Endothelial cell of umbilical vein (primary cell): Measurements from ENCODE around the gene RAB8A. TPM values are rescaled to one million over a fixed set of nuclear protein-coding genes. Genes with fewer than 3 reads are reported as not detected.

Experiments used
- BruUV-seq: library from RNA; stranded (reverse); fragments of 400-500 nt; replicated peaks from 2 replicates; lab custom pipeline; 2021; lab: Mats Ljungman, UMichigan
- CTCF ChIA-PET: fragments of 300-600, 350-600 bp; sonication (Branson Sonifier 250); formaldehyde crosslinking; loops from one replicate; lab custom pipeline; 2021; ENCODE audit warnings: antibody characterized with exemption, inconsistent platforms; lab: Charles Lee
- POLR2A ChIA-PET: fragments of 300-600, 350-600 bp; sonication (Branson Sonifier 250); formaldehyde crosslinking; loops from one replicate; lab custom pipeline; 2021; ENCODE audit warnings: antibody characterized with exemption, inconsistent platforms; lab: Charles Lee
- DNase-seq: peaks from one replicate; pipeline ENCODE4 v3.0.0-alpha.2; 2011; ENCODE audit warnings: low read depth, low spot score
- FAIRE-seq: peaks from 2 replicates; lab custom pipeline; 2011; peaks lifted over from hg19 to GRCh38; lab: Jason Lieb, UNC
- H2AFZ ChIP-seq: 2 replicates; pipeline ENCODE4 v1.6.0; 2012; ENCODE audit warnings: low read depth, low read length, control low read depth, inconsistent platforms
- H3K27ac ChIP-seq: 2 replicates; pipeline ENCODE4 v1.5.1; 2011; ENCODE audit warnings: low read depth, mild to moderate bottlenecking, control low read depth, low read length, moderate library complexity; ENCODE audit not compliant: insufficient read depth
- H3K27me3 ChIP-seq, 2 experiments: 2 replicates each; pipeline versions ENCODE4 v1.6.0 to v1.6.1; 2011; ENCODE audit warnings: low read length in 2 of 2, mixed read lengths in 1 of 2; ENCODE audit not compliant: control insufficient read depth in 2 of 2, insufficient read depth in 2 of 2
- H3K36me3 ChIP-seq, 2 experiments: 2 replicates in 1 of 2; 3 replicates in 1 of 2; pipeline ENCODE4 v1.5.1; 2011; ENCODE audit warnings: low read length in 2 of 2, mild to moderate bottlenecking in 1 of 2, moderate library complexity in 1 of 2; ENCODE audit not compliant: control insufficient read depth in 2 of 2, insufficient read depth in 2 of 2; ENCODE audit errors: extremely low read depth in 1 of 2
- H3K4me1 ChIP-seq: 3 replicates; pipeline ENCODE4 v1.5.1; 2011; ENCODE audit warnings: mild to moderate bottlenecking, low read length; ENCODE audit not compliant: control insufficient read depth, insufficient read depth; ENCODE audit errors: extremely low read depth
- H3K4me2 ChIP-seq: 2 replicates; pipeline ENCODE4 v1.6.1; 2011; ENCODE audit warnings: low read length, control low read depth, mixed read lengths; ENCODE audit not compliant: insufficient read depth
- H3K4me3 ChIP-seq, 3 experiments: fragments of 200-600 bp in 1 of 3; sonication (generic), shearing (Covaris generic) in 1 of 3; replicated peaks in 1 of 3; 2 replicates each; pipeline ENCODE4 v1.5.1; 2011 to 2016; ENCODE audit warnings: control low read depth in 3 of 3, low read length in 3 of 3, mild to moderate bottlenecking in 2 of 3, inconsistent platforms in 1 of 3, low read depth in 1 of 3, moderate library complexity in 1 of 3; ENCODE audit not compliant: insufficient read depth in 1 of 3
- H3K79me2 ChIP-seq: 2 replicates; pipeline ENCODE4 v1.6.0; 2012; ENCODE audit warnings: low read length, inconsistent platforms; ENCODE audit not compliant: control insufficient read depth, insufficient read depth
- H3K9ac ChIP-seq: replicated peaks from 2 replicates; pipeline ENCODE3; 2011; ENCODE audit warnings: low read length, control low read depth; ENCODE audit not compliant: insufficient read depth; ENCODE audit errors: extremely low read depth
- H3K9me1 ChIP-seq: replicated peaks from 3 replicates; pipeline ENCODE4 v1.6.0; 2011; ENCODE audit warnings: mild to moderate bottlenecking, low read length; ENCODE audit not compliant: control insufficient read depth, insufficient read depth; ENCODE audit errors: extremely low read depth
- H3K9me3 ChIP-seq: replicated peaks from 2 replicates; pipeline ENCODE4 v1.5.1; 2012; ENCODE audit warnings: low read length, inconsistent platforms; ENCODE audit not compliant: control insufficient read depth, insufficient read depth
- H4K20me1 ChIP-seq: replicated peaks from 2 replicates; pipeline ENCODE3; 2011; ENCODE audit warnings: mild to moderate bottlenecking, low read length; ENCODE audit not compliant: control insufficient read depth, insufficient read depth; ENCODE audit errors: extremely low read depth
- EZH2 ChIP-seq: IDR thresholded peaks from 2 replicates; pipeline ENCODE4 v1.6.1; 2012; ENCODE audit warnings: borderline replicate concordance, low read depth, mild to moderate bottlenecking, moderate library complexity, low read length, inconsistent platforms; ENCODE audit not compliant: severe bottlenecking
- FOS ChIP-seq: IDR thresholded peaks from 2 replicates; pipeline ENCODE4 v1.6.1; 2011; ENCODE audit warnings: mild to moderate bottlenecking, low read length, moderate library complexity, borderline replicate concordance; ENCODE audit not compliant: insufficient read depth
- GATA2 ChIP-seq: IDR thresholded peaks from 2 replicates; pipeline ENCODE4 v1.7.0; 2011; ENCODE audit warnings: low read depth, mild to moderate bottlenecking, moderate library complexity, mixed read lengths, low read length; ENCODE audit not compliant: insufficient read length, insufficient read depth
- JUN ChIP-seq: IDR thresholded peaks from 2 replicates; pipeline ENCODE4 v1.6.1; 2011; ENCODE audit warnings: borderline replicate concordance, low read depth; ENCODE audit not compliant: insufficient read length, insufficient read depth
- MYC ChIP-seq: IDR thresholded peaks from one replicate; pipeline ENCODE4 v1.6.1; 2011; ENCODE audit warnings: mild to moderate bottlenecking, low read depth, low read length
- POLR2A ChIP-seq: IDR thresholded peaks from 2 replicates; pipeline ENCODE4 v1.6.1; 2012; ENCODE audit warnings: low read depth, mild to moderate bottlenecking, control low read depth, low read length
- POLR2AphosphoS5 ChIP-seq: IDR thresholded peaks from 2 replicates; pipeline ENCODE4 v1.6.1; 2012; ENCODE audit warnings: low read depth, mild to moderate bottlenecking, control low read depth, low read length, moderate library complexity; ENCODE audit not compliant: insufficient read depth
- dilution Hi-C: fragments of 300-500 bp; cut with MboI; formaldehyde crosslinking; loops from one replicate; pipeline ENCODE4 v1.15.0; 2019; ENCODE audit warnings: low sequenced_read_pairs; ENCODE audit not compliant: extremely low pct_ligation_motif_present
- intact Hi-C: fragments of 100-400 bp; cut with micrococcal nuclease; formaldehyde crosslinking; loops from one replicate; pipeline ENCODE4 v1.10.0; 2022
- polyA plus RNA-seq, 4 experiments: library from polyadenylated mRNA; depleted of rRNA in 3 of 4; stranded (reverse) in 3 of 4; unstranded in 1 of 4; fragments of >200 nt; gene quantifications; 2 replicates each; pipeline versions ENCODE4 v1.2.1 to v1.2.3, GENCODE V29; 2011 to 2012; ENCODE audit warnings: missing spikeins in 1 of 4
- total RNA-seq: library from RNA; stranded (reverse); gene quantifications from 2 replicates; pipeline ENCODE4 v1.2.3, GENCODE V29; 2021
- TF ChIP-seq, protein P1 (sequence below), 2 donors: IDR thresholded peaks; 1 replicate in 1 of 2; 2 replicates in 1 of 2; pipeline ENCODE4 v1.5.1; 2011; ENCODE audit warnings: low read length in 2 of 2, mild to moderate bottlenecking in 2 of 2, moderate library complexity in 2 of 2, control low read depth in 1 of 2, inconsistent platforms in 1 of 2, low read depth in 1 of 2; ENCODE audit not compliant: insufficient read depth in 1 of 2; ENCODE audit errors: extremely low read depth in 1 of 2
- TF ChIP-seq, protein P2 (sequence below): IDR thresholded peaks from 2 replicates; pipeline ENCODE4 v1.6.1; 2011; ENCODE audit not compliant: insufficient read depth, insufficient read length

The RAB8A gene
- total and polyA plus RNA-seq, 2 donors (not counting 3 experiments of a cell fraction or from before 2014, with no cell fraction given) = 81.5 to 107 TPM

DNA sequence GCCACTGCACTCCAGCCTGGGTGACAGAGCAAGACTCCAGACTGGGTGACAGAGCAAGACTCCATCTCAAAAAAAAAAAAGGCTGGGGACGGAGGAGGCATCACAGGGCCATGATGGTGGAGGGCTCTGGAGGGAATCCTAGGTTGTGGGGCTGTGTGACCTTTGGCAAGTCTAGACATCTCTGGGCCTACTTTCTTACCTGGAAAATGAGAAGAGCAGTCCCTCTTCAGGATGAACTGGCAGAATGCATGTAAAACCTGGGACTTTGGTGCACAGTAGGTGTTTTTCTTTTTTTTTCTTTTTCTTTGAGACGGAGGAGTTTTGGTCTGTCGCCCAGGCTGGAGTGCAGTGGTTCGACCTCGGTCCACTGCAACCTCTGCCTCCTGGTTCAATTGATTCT lies 48.0 kb downstream of the RAB8A start:
- no peak overlapping the region for H3K4me3 ChIP-seq
- no peaks in the 10 kb centered on the region for H3K36me3 ChIP-seq
- TF ChIP-seq EZH2 (no peak), POLR2AphosphoS5 (no peak), MYC (no peak), GATA2 (no peak), JUN (no peak), FOS (no peak), POLR2A (no peak)
- TF ChIP-seq, protein P1, sequence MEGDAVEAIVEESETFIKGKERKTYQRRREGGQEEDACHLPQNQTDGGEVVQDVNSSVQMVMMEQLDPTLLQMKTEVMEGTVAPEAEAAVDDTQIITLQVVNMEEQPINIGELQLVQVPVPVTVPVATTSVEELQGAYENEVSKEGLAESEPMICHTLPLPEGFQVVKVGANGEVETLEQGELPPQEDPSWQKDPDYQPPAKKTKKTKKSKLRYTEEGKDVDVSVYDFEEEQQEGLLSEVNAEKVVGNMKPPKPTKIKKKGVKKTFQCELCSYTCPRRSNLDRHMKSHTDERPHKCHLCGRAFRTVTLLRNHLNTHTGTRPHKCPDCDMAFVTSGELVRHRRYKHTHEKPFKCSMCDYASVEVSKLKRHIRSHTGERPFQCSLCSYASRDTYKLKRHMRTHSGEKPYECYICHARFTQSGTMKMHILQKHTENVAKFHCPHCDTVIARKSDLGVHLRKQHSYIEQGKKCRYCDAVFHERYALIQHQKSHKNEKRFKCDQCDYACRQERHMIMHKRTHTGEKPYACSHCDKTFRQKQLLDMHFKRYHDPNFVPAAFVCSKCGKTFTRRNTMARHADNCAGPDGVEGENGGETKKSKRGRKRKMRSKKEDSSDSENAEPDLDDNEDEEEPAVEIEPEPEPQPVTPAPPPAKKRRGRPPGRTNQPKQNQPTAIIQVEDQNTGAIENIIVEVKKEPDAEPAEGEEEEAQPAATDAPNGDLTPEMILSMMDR (IDR thresholded peaks at IDR 0.05; ENCODE audit: extremely low read depth in 1 of 2, insufficient read depth in 1 of 2, low read depth in 1 of 2, low read length in 2 of 2) = no peak
- TF ChIP-seq, protein P2, sequence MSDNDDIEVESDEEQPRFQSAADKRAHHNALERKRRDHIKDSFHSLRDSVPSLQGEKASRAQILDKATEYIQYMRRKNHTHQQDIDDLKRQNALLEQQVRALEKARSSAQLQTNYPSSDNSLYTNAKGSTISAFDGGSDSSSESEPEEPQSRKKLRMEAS = no peak
- H3K9me1 ChIP-seq = no peaks in the 10 kb centered on the region
- dilution Hi-C loops = no loop called here
- no TSS peak for BruUV-seq
- H4K20me1 ChIP-seq = no peaks in the 10 kb centered on the region
- H3K9ac ChIP-seq = no peak overlapping the region
- H3K79me2 ChIP-seq = no peaks in the 10 kb centered on the region
- H3K4me2 ChIP-seq = no peak overlapping the region
- POLR2A ChIA-PET = no interaction called here
- FAIRE-seq (no peak), DNase-seq (no peak)
- no peaks in the 10 kb centered on the region for H3K9me3 ChIP-seq
- peaks cover 11% of the 10 kb centered on the region for H3K4me1 ChIP-seq
- no peaks in the 10 kb centered on the region for H3K27me3 ChIP-seq
- intact Hi-C loops = no loop called here
- no peak overlapping the region for H3K27ac ChIP-seq
- no peak overlapping the region for H2AFZ ChIP-seq
- CTCF ChIA-PET = interaction anchor here (0.6 kb wide), 1 partner anchor 10 kb away, joined by 3 read pairs; no protein-coding TSS in a partner anchor
